IMR-90 (cell line): ENCODE data around the gene ASTN2. TPM values are rescaled to one million over a fixed set of nuclear protein-coding genes. Genes with fewer than 3 reads are reported as not detected.

Experiments used
- ATAC-seq: fragments of 200-7000 bp; cut with Tn5 transposase; 2 replicates; pipeline ENCODE4 v1.9.1; 2020; ENCODE audit warnings: low read depth, mild to moderate bottlenecking, moderate library complexity
- BruUV-seq: library from RNA; stranded (reverse); fragments of 400-500 nt; replicated peaks from 2 replicates; lab custom pipeline; 2021; lab: Mats Ljungman, UMichigan
- CTCF ChIA-PET: fragments of 300-600 bp; formaldehyde crosslinking; extraction: SDS; loops from one replicate; lab custom pipeline; 2021; ENCODE audit warnings: antibody characterized with exemption; lab: Yijun Ruan, JAX
- POLR2A ChIA-PET: fragments of 300-600 bp; sonication (Branson Sonifier 250); formaldehyde crosslinking; loops from one replicate; lab custom pipeline; 2022; ENCODE audit warnings: antibody characterized with exemption; ENCODE audit not compliant: unreplicated experiment; lab: Charles Lee
- DNase-seq: peaks from one replicate; pipeline ENCODE4 v3.0.0; 2013
- H2AFZ ChIP-seq: replicated peaks from 2 replicates; pipeline ENCODE3; 2013; ENCODE audit warnings: low read length, mild to moderate bottlenecking; ENCODE audit not compliant: poor library complexity
- H2AK5ac ChIP-seq: 2 replicates; pipeline ENCODE4 v1.6.1; 2013; ENCODE audit warnings: low read depth, low read length, inconsistent platforms
- H2AK9ac ChIP-seq: replicated peaks from 2 replicates; pipeline ENCODE3; 2013; ENCODE audit warnings: mild to moderate bottlenecking, low read depth, low read length, moderate library complexity; ENCODE audit not compliant: poor library complexity
- H2BK120ac ChIP-seq: 2 replicates; pipeline ENCODE4 v1.6.1; 2013; ENCODE audit warnings: low read depth, low read length, inconsistent platforms
- H2BK15ac ChIP-seq: 3 replicates; pipeline ENCODE4 v1.6.1; 2013; ENCODE audit warnings: low read depth, low read length, inconsistent platforms
- H2BK20ac ChIP-seq: 2 replicates; pipeline ENCODE4 v1.6.1; 2013; ENCODE audit warnings: low read depth, mild to moderate bottlenecking, inconsistent platforms, low read length, moderate library complexity
- H2BK5ac ChIP-seq: 2 replicates; pipeline ENCODE4 v1.6.1; 2013; ENCODE audit warnings: mild to moderate bottlenecking, low read depth, low read length, inconsistent platforms; ENCODE audit not compliant: poor library complexity, severe bottlenecking
- H3K14ac ChIP-seq: replicated peaks from 2 replicates; pipeline ENCODE4 v1.6.1; 2013; ENCODE audit warnings: low read depth, low read length, inconsistent platforms
- H3K18ac ChIP-seq: 2 replicates; pipeline ENCODE4 v1.6.1; 2013; ENCODE audit warnings: low read depth, low read length, control low read depth
- H3K23ac ChIP-seq: 2 replicates; pipeline ENCODE4 v1.6.1; 2013; ENCODE audit warnings: low read depth, low read length, inconsistent platforms
- H3K27ac ChIP-seq: 2 replicates; pipeline ENCODE4 v1.5.1; 2013; ENCODE audit warnings: mild to moderate bottlenecking, control low read depth, low read length; ENCODE audit not compliant: insufficient read depth
- H3K27me3 ChIP-seq: 2 replicates; pipeline ENCODE4 v1.6.1; 2013; ENCODE audit warnings: low read length; ENCODE audit not compliant: control insufficient read depth, insufficient read depth
- H3K36me3 ChIP-seq: 2 replicates; pipeline ENCODE4 v1.6.1; 2013; ENCODE audit warnings: low read length, mixed read lengths; ENCODE audit not compliant: control insufficient read depth, insufficient read depth
- H3K4ac ChIP-seq: 2 replicates; pipeline ENCODE4 v1.6.1; 2013; ENCODE audit warnings: low read depth, low read length, inconsistent platforms
- H3K4me1 ChIP-seq: 2 replicates; pipeline ENCODE4 v1.6.1; 2013; ENCODE audit warnings: low read length, mixed read lengths; ENCODE audit not compliant: control insufficient read depth, insufficient read depth
- H3K4me2 ChIP-seq: 2 replicates; pipeline ENCODE4 v1.6.1; 2013; ENCODE audit warnings: low read depth, mild to moderate bottlenecking, control low read depth, low read length, moderate library complexity
- H3K4me3 ChIP-seq: 2 replicates; pipeline ENCODE4 v1.5.1; 2013; ENCODE audit warnings: low read depth, mild to moderate bottlenecking, control low read depth, low read length, moderate library complexity; ENCODE audit not compliant: insufficient read depth
- H3K56ac ChIP-seq: 2 replicates; pipeline ENCODE4 v1.6.1; 2013; ENCODE audit warnings: low read length, inconsistent platforms; ENCODE audit not compliant: insufficient read depth; ENCODE audit errors: extremely low read depth
- H3K79me1 ChIP-seq, 2 experiments: 2 replicates each; pipeline ENCODE4 v1.6.1; 2013; ENCODE audit warnings: low read length in 2 of 2, inconsistent platforms in 1 of 2, low read depth in 1 of 2
- H3K9ac ChIP-seq: 2 replicates; pipeline ENCODE4 v1.6.1; 2013; ENCODE audit warnings: low read depth, low read length, control low read depth
- H3K9me1 ChIP-seq: 2 replicates; pipeline ENCODE4 v1.6.1; 2013; ENCODE audit warnings: low read length, inconsistent platforms; ENCODE audit not compliant: insufficient read depth
- H3K9me3 ChIP-seq: 2 replicates; pipeline ENCODE4 v1.6.1; 2013; ENCODE audit warnings: low read length; ENCODE audit not compliant: control insufficient read depth, insufficient read depth
- H4K20me1 ChIP-seq: 2 replicates; pipeline ENCODE4 v1.6.1; 2013; ENCODE audit warnings: low read length, inconsistent platforms; ENCODE audit not compliant: insufficient read depth
- H4K5ac ChIP-seq: 2 replicates; pipeline ENCODE4 v1.6.1; 2013; ENCODE audit warnings: mild to moderate bottlenecking, low read depth, low read length, control low read depth
- H4K8ac ChIP-seq, 2 experiments: 2 replicates each; pipeline ENCODE4 v1.6.1; 2013; ENCODE audit warnings: low read depth in 2 of 2, low read length in 2 of 2, control low read depth in 1 of 2, inconsistent platforms in 1 of 2
- H4K91ac ChIP-seq: 2 replicates; pipeline ENCODE4 v1.6.1; 2013; ENCODE audit warnings: low read depth, low read length, inconsistent platforms; ENCODE audit not compliant: insufficient read depth
- BHLHE40 ChIP-seq: fragments of 150-350 bp; IDR thresholded peaks from 2 replicates; pipeline ENCODE4 v1.6.1; 2016; ENCODE audit warnings: mild to moderate bottlenecking, low read depth, low read length
- CEBPB ChIP-seq: IDR thresholded peaks from 2 replicates; pipeline ENCODE4 v1.6.1; 2012; ENCODE audit warnings: low read depth, low read length, improper control_type of control experiment
- CHD1 ChIP-seq: IDR thresholded peaks from 2 replicates; pipeline ENCODE4 v1.6.1; 2012; ENCODE audit warnings: low read depth, low read length, improper control_type of control experiment
- CTCF ChIP-seq: conservative IDR thresholded peaks from 2 replicates; pipeline ENCODE4 v1.5.1; 2012; ENCODE audit warnings: mild to moderate bottlenecking, low read depth, low read length, improper control_type of control experiment
- MAFK ChIP-seq: IDR thresholded peaks from 2 replicates; pipeline ENCODE4 v1.6.1; 2012; ENCODE audit warnings: low read depth, low read length, improper control_type of control experiment
- NFE2L2 ChIP-seq: fragments of 150-350 bp; IDR thresholded peaks from 2 replicates; pipeline ENCODE4 v1.6.1; 2016; ENCODE audit warnings: low read depth, mild to moderate bottlenecking, low read length
- RAD21 ChIP-seq: IDR thresholded peaks from 2 replicates; pipeline ENCODE4 v1.6.1; 2012; ENCODE audit warnings: low read length, improper control_type of control experiment
- WGBS, 2 experiments: methylation state at CpG; one replicate each; pipeline versions ENCODE4 v1.1.5 to v1.1.7; 2013; ENCODE audit warnings: missing lambda C conversion rate in 2 of 2; ENCODE audit not compliant: insufficient read length in 1 of 2; ENCODE audit errors: extremely low coverage in 2 of 2; 5-methylcytosine and 5-hydroxymethylcytosine counted together
- dilution Hi-C: fragments of 300-500 bp; cut with HindIII; formaldehyde crosslinking; loops from one replicate; pipeline ENCODE4 v1.14.3; 2018; ENCODE audit warnings: low sequenced_read_pairs; ENCODE audit not compliant: unreplicated experiment
- in situ Hi-C: fragments of 300-500 bp; cut with MboI; formaldehyde crosslinking; loops from 3 replicates; pipeline ENCODE4 v1.14.3; 2019; ENCODE audit warnings: low sequenced_read_pairs, inconsistent platforms, mixed read lengths
- intact Hi-C: fragments of 100-400 bp; cut with micrococcal nuclease; formaldehyde crosslinking; loops from 2 replicates; pipeline ENCODE4 v1.10.0; 2022
- polyA plus RNA-seq, 3 experiments: library from polyadenylated mRNA; depleted of rRNA; stranded (reverse); fragments of >200 nt; gene quantifications; 2 replicates each; pipeline ENCODE4 v1.2.3, GENCODE V29; 2012; ENCODE audit warnings: low replicate concordance in 1 of 3
- total RNA-seq: library from RNA; depleted of rRNA; stranded (reverse); fragments of >200 nt; gene quantifications from 2 replicates; pipeline ENCODE4 v1.2.3, GENCODE V29; 2012
- TF ChIP-seq, protein P1 (sequence below): fragments of 150-350 bp; IDR thresholded peaks from 2 replicates; pipeline ENCODE4 v1.6.1; 2016; ENCODE audit warnings: low read depth, mild to moderate bottlenecking, low read length, moderate library complexity, borderline replicate concordance

The ASTN2 gene
- total and polyA plus RNA-seq, 2 of the 4 experiments (the other 2 are of a cell fraction) = 3.8 to 6.8 TPM

DNA sequence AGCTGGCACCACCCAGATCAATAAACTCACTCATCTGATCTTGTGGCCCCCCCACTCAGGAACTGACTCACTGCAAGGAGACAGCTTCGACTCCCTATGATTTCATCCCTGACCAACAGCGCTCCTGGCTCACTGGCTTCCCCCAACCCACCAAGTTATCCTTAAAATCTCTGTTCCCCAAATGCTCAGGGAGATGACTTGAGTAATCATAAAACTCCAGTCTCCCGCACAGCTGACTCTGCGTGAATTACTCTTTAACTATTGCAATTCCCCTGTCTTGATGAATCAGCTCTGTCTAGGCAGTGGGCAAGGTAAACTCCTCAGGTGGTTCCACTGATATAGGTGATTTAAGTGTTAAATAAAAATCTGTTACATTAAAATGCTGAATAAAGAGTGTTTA lies 729.7 kb downstream of the ASTN2 start:
- Histone ChIP-seq H2AFZ (no peak overlapping the region), H4K5ac (no peak overlapping the region), H3K4me3 (no peak overlapping the region), H3K27me3 (no peaks in the 10 kb centered on the region), H2AK9ac (no peak overlapping the region), H3K9me3 (no peaks in the 10 kb centered on the region), H3K9me1 (peaks cover 17% of the 10 kb centered on the region), H4K20me1 (peaks cover 23% of the 10 kb centered on the region; the same call in 1 of the 2 replicates), H2AK5ac (no peak overlapping the region), H2BK5ac (no peak overlapping the region), H3K4ac (no peak overlapping the region), H3K36me3 (no peaks in the 10 kb centered on the region), H2BK15ac (no peak overlapping the region), H3K4me1 (peaks cover 13% of the 10 kb centered on the region), H3K18ac (no peak overlapping the region), H3K56ac (no peak overlapping the region), H4K91ac (no peak overlapping the region), H3K23ac (no peak overlapping the region), H2BK120ac (no peak overlapping the region), H3K14ac (no peak overlapping the region), H3K27ac (no peak overlapping the region), H3K4me2 (no peak overlapping the region), H3K9ac (no peak overlapping the region), H2BK20ac (no peak overlapping the region), H3K79me1 (peaks cover 30 to 39% of the 10 kb centered on the region in 2 experiments; a peak in 3 of 4 replicates), H4K8ac (no peak overlapping the region)
- ATAC-seq (no peak), DNase-seq (no peak)
- intact Hi-C loops (no loop called here), in situ Hi-C loops (no loop called here), dilution Hi-C loops (no loop called here)
- no peak for TF ChIP-seq CHD1
- TF ChIP-seq CEBPB = no peak
- no peak for TF ChIP-seq NFE2L2
- no peak for TF ChIP-seq CTCF
- no peak for TF ChIP-seq MAFK
- no peak for TF ChIP-seq BHLHE40
- TF ChIP-seq, protein P1, sequence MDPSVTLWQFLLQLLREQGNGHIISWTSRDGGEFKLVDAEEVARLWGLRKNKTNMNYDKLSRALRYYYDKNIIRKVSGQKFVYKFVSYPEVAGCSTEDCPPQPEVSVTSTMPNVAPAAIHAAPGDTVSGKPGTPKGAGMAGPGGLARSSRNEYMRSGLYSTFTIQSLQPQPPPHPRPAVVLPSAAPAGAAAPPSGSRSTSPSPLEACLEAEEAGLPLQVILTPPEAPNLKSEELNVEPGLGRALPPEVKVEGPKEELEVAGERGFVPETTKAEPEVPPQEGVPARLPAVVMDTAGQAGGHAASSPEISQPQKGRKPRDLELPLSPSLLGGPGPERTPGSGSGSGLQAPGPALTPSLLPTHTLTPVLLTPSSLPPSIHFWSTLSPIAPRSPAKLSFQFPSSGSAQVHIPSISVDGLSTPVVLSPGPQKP = no peak
- no peak for TF ChIP-seq RAD21
- WGBS, 2 experiments = no CpG with 5 or more reads among the region's 4 CpGs
- ChIA-PET POLR2A (interaction anchor here (0.7 kb wide), 1 partner anchor 113 kb away, joined by 9 read pairs; no protein-coding TSS in a partner anchor), CTCF (interaction anchor here (0.6 kb wide), 1 partner anchor 840 kb away, joined by 3 read pairs; no protein-coding TSS in a partner anchor)
- BruUV-seq = no TSS peak
